HEK293 (cell line): ENCODE data around the gene HCFC1.

ENCODE experiments used
- ATF2 ChIP-seq: fragments of 450-650 bp; formaldehyde crosslinking; IDR thresholded peaks from 2 replicates; pipeline ENCODE4 v1.5.1; 2016; ENCODE audit warnings: missing biosample characterization, missing genetic modification characterization, low read depth
- GLIS1 ChIP-seq: fragments of 450-650 bp; formaldehyde crosslinking; IDR thresholded peaks from 2 replicates; pipeline ENCODE4 v1.5.1; 2016; ENCODE audit warnings: missing biosample characterization, missing genetic modification characterization
- MEIS1 ChIP-seq: sonication (generic); formaldehyde crosslinking; IDR thresholded peaks from 2 replicates; pipeline ENCODE4 v1.8.1; 2022; ENCODE audit warnings: missing genetic modification reagents, mild to moderate bottlenecking, borderline replicate concordance
- MZF1 ChIP-seq: fragments of 450-650 bp; formaldehyde crosslinking; IDR thresholded peaks from 2 replicates; pipeline ENCODE4 v1.5.1; 2017; ENCODE audit warnings: missing biosample characterization, missing genetic modification characterization, borderline replicate concordance
- SETDB1 ChIP-seq: IDR thresholded peaks from one replicate; pipeline ENCODE4 v1.6.1; 2017; ENCODE audit warnings: mild to moderate bottlenecking, low read length, moderate library complexity, mixed read lengths; ENCODE audit not compliant: insufficient read length
- ZFHX2 ChIP-seq: fragments of 450-650 bp; formaldehyde crosslinking; conservative IDR thresholded peaks from 2 replicates; pipeline ENCODE4 v1.5.1; 2016; ENCODE audit warnings: missing biosample characterization, missing genetic modification characterization
- ZFP3 ChIP-seq: fragments of 450-650 bp; formaldehyde crosslinking; IDR thresholded peaks from 2 replicates; pipeline ENCODE4 v1.5.1; 2016; ENCODE audit warnings: low read depth, missing biosample characterization, missing genetic modification characterization
- ZIC2 ChIP-seq: fragments of 450-650 bp; formaldehyde crosslinking; IDR thresholded peaks from 2 replicates; pipeline ENCODE4 v1.5.1; 2016; ENCODE audit warnings: missing biosample characterization, missing genetic modification characterization
- ZNF114 ChIP-seq: fragments of 450-650 bp; formaldehyde crosslinking; IDR thresholded peaks from 2 replicates; pipeline ENCODE4 v1.5.0; 2017; ENCODE audit warnings: missing biosample characterization, missing genetic modification characterization
- ZNF184 ChIP-seq: fragments of 450-650 bp; IDR thresholded peaks from 2 replicates; pipeline ENCODE4 v1.5.1; 2018; ENCODE audit warnings: missing biosample characterization, mild to moderate bottlenecking, missing genetic modification characterization
- ZNF266 ChIP-seq: fragments of 450-650 bp; formaldehyde crosslinking; IDR thresholded peaks from 2 replicates; pipeline ENCODE4 v1.5.1; 2016; ENCODE audit warnings: missing biosample characterization, missing genetic modification characterization, low read depth
- ZNF280C ChIP-seq: fragments of 450-650 bp; formaldehyde crosslinking; IDR thresholded peaks from 2 replicates; pipeline ENCODE4 v1.5.1; 2016; ENCODE audit warnings: missing biosample characterization, missing genetic modification characterization
- ZNF280D ChIP-seq: fragments of 450-650 bp; formaldehyde crosslinking; IDR thresholded peaks from 2 replicates; pipeline ENCODE4 v1.5.1; 2016; ENCODE audit warnings: missing biosample characterization, missing genetic modification characterization
- ZNF391 ChIP-seq: fragments of 450-650 bp; formaldehyde crosslinking; IDR thresholded peaks from 2 replicates; pipeline ENCODE4 v1.5.1; 2016; ENCODE audit warnings: low read depth, missing biosample characterization, missing genetic modification characterization, borderline replicate concordance
- ZNF423 ChIP-seq: fragments of 450-650 bp; formaldehyde crosslinking; IDR thresholded peaks from 2 replicates; pipeline ENCODE4 v1.5.1; 2016; ENCODE audit warnings: missing biosample characterization, missing genetic modification characterization
- ZNF48 ChIP-seq: fragments of 450-650 bp; formaldehyde crosslinking; IDR thresholded peaks from 2 replicates; pipeline ENCODE4 v1.5.1; 2016; ENCODE audit warnings: missing biosample characterization, missing genetic modification characterization
- ZNF518A ChIP-seq: fragments of 450-650 bp; formaldehyde crosslinking; conservative IDR thresholded peaks from 2 replicates; pipeline ENCODE4 v1.5.1; 2016; ENCODE audit warnings: low read depth, missing biosample characterization, missing genetic modification characterization
- ZNF529 ChIP-seq: fragments of 450-650 bp; formaldehyde crosslinking; IDR thresholded peaks from 2 replicates; pipeline ENCODE4 v1.5.1; 2017; ENCODE audit warnings: missing genetic modification characterization, missing biosample characterization; ENCODE audit not compliant: insufficient replicate concordance
- ZNF555 ChIP-seq: fragments of 450-650 bp; formaldehyde crosslinking; conservative IDR thresholded peaks from 2 replicates; pipeline ENCODE4 v1.5.1; 2017; ENCODE audit warnings: missing biosample characterization, mild to moderate bottlenecking, missing genetic modification characterization, inconsistent platforms
- ZNF571 ChIP-seq: fragments of 450-650 bp; formaldehyde crosslinking; IDR thresholded peaks from 2 replicates; pipeline ENCODE4 v1.5.0; 2017; ENCODE audit warnings: missing biosample characterization, missing genetic modification characterization
- ZNF580 ChIP-seq: fragments of 450-650 bp; formaldehyde crosslinking; IDR thresholded peaks from 2 replicates; pipeline ENCODE4 v1.5.1; 2016; ENCODE audit warnings: missing biosample characterization, missing genetic modification characterization
- ZNF629 ChIP-seq: fragments of 450-650 bp; formaldehyde crosslinking; IDR thresholded peaks from 2 replicates; pipeline ENCODE4 v1.5.1; 2017; ENCODE audit warnings: missing biosample characterization, missing genetic modification characterization
- ZNF776 ChIP-seq: fragments of 450-650 bp; formaldehyde crosslinking; IDR thresholded peaks from 2 replicates; pipeline ENCODE4 v1.5.0; 2017; ENCODE audit warnings: missing biosample characterization, missing genetic modification characterization, borderline replicate concordance
- ZNF792 ChIP-seq: fragments of 450-650 bp; formaldehyde crosslinking; IDR thresholded peaks from 2 replicates; pipeline ENCODE4 v1.5.1; 2016; ENCODE audit warnings: missing biosample characterization, missing genetic modification characterization
- ZSCAN18 ChIP-seq: fragments of 450-650 bp; formaldehyde crosslinking; IDR thresholded peaks from 2 replicates; pipeline ENCODE4 v1.5.1; 2016; ENCODE audit warnings: missing biosample characterization, missing genetic modification characterization

HCFC1 gene

GRCh38 chrX:153971450-153972367 is at the start of gene HCFC1 (continued):
- no peak for TF ChIP-seq ZNF48 (tag by site-specific recombination)
- TF ChIP-seq MEIS1 (CRISPR knock-in tag), result no peak
- TF ChIP-seq ZNF280C (tag by site-specific recombination), result no peak
- peak; percentile 93 for TF ChIP-seq GLIS1
- no peak for TF ChIP-seq ZSCAN18
- no peak for TF ChIP-seq ZNF792
- TF ChIP-seq ZNF114, result no peak
- TF ChIP-seq ATF2 (tag by site-specific recombination), result peak; percentile 99
- TF ChIP-seq ZNF518A, result no peak
- TF ChIP-seq ZNF184, result peak; percentile 72; the same call in 1 of the 2 replicates
- no peak for TF ChIP-seq ZNF391 (tag by site-specific recombination)
- TF ChIP-seq MZF1 (tag by site-specific recombination), result no peak
- no peak for TF ChIP-seq ZNF776 (tag by site-specific recombination)
- peak; percentile 66; the same call in 1 of the 2 replicates for TF ChIP-seq ZNF580 (tag by site-specific recombination)
- TF ChIP-seq ZFHX2, result peak; percentile 93
- no peak for TF ChIP-seq ZNF280D (tag by site-specific recombination)
- no peak for TF ChIP-seq ZNF529 (tag by site-specific recombination)
- peak; percentile 98 for TF ChIP-seq ZNF629 (tag by site-specific recombination)
- peak; percentile 97 for TF ChIP-seq ZNF423 (tag by site-specific recombination)
- no peak for TF ChIP-seq ZFP3 (tag by site-specific recombination)
- peak; percentile 88 for TF ChIP-seq ZIC2 (tag by site-specific recombination)
- TF ChIP-seq SETDB1, result no peak
- TF ChIP-seq ZNF555, result no peak
- TF ChIP-seq ZNF266 (tag by site-specific recombination), result no peak
- no peak for TF ChIP-seq ZNF571
